Measurements from ENCODE around the gene TEAD1. TPM values are rescaled to one million over a fixed set of nuclear protein-coding genes. Genes with fewer than 3 reads are reported as not detected.

TEAD1 gene
- polyA plus RNA-seq, 1 experiment, result 79.2 TPM

DNA sequence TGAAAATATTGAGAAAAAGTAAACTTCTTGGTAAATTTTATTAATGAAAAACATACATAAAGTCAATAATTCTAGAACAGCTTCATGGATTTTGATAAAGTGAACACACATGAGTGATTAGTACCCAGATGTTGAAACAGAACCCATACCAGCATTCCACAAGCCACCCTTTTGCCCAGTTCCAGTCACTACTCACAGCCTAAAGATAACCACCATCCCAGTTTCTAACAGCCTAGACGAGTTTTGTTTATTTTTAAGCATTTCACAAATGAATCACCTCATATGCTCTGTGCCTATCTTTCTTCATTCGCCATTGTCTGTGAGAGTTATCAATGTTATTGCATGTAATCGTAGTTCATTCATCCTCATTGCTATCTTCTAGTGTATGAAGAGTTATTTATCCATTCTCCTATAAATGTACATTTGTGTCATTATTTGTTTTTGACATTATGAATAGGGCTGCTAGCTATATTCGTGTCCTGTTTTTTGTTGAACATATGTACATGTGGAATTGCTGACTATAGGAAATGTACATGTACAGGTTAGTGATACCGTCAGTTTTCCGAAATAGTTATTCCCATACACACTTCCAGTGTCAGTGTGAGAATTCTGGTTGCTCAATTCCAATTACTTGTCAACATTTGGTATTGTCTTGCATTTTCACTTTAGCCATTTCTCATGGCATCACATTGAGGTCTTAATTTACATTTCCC lies 44.5 kb upstream of the TEAD1 start:
- H3K4me3 ChIP-seq (ENCODE audit: low read depth, low read length), result no peak overlapping the region
- peaks cover 1% of the 10 kb centered on the region; the same call in 1 of the 2 replicates for H3K27me3 ChIP-seq (ENCODE audit: control insufficient read depth, insufficient read depth, low read length)
- POLR2A ChIA-PET, result no interaction called here
- TF ChIP-seq CTCF (IDR thresholded peaks at IDR 0.05; ENCODE audit: insufficient read depth, low read depth, low read length), result no peak
- DNase-seq (ENCODE audit: low read depth), result no peak
- CTCF ChIA-PET, result no interaction called here
- H3K36me3 ChIP-seq (ENCODE audit: control insufficient read depth, insufficient read depth, low read length), result no peaks in the 10 kb centered on the region

DNA sequence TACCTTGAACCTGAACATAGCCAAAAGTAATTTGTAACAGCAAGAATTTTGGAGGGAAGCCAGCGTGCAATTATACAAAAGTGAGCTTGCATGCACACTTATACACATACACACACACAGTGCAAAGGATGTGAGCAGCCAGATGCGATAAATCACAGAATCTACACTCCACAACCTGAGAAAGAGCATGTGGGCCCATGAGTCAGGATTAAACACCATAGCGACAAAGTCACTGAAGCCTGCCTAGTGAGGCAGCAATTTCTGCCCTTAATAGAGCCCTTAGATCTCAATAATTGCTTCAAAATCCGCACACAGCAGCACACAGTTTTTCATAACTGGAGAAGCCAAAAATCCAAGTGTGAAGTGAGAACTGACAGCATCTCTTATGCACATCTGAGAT lies 42.6 kb upstream of the TEAD1 start:
- CTCF ChIA-PET, result no interaction called here
- TF ChIP-seq CTCF (IDR thresholded peaks at IDR 0.05; ENCODE audit: insufficient read depth, low read depth, low read length), result no peak
- POLR2A ChIA-PET, result no interaction called here
- no peaks in the 10 kb centered on the region for H3K36me3 ChIP-seq (ENCODE audit: control insufficient read depth, insufficient read depth, low read length)
- H3K4me3 ChIP-seq (ENCODE audit: low read depth, low read length), result no peak overlapping the region
- H3K27me3 ChIP-seq (ENCODE audit: control insufficient read depth, insufficient read depth, low read length), result peaks cover 1% of the 10 kb centered on the region; the same call in 1 of the 2 replicates
- no peak for DNase-seq (ENCODE audit: low read depth)

DNA sequence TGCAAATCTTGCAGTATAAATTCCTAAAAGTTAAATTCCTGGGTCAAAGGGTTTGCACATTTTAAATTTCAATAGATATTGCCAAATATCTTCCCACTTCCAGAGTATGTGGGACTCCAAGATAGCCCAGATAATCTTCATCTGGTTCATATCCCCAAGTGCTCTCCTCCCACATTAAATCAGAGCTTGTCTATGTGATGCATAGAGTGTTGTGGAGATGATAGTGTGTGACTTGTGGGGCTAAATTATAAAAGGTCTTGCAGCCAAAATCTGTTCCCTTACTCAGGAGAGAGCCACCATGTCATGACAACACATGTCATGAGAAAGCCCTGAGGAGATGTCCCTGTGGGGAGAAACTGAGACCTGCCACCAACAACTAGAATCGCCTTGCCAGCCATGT lies 39.9 kb upstream of the TEAD1 start:
- no peak for DNase-seq (ENCODE audit: low read depth)
- no peak for TF ChIP-seq CTCF (IDR thresholded peaks at IDR 0.05; ENCODE audit: insufficient read depth, low read depth, low read length)
- CTCF ChIA-PET, result interaction anchor here (0.5 to 0.9 kb wide), 2 partner anchors 9 to 58 kb away, joined by 3 read pairs; no protein-coding TSS in a partner anchor
- no peaks in the 10 kb centered on the region for H3K36me3 ChIP-seq (ENCODE audit: control insufficient read depth, insufficient read depth, low read length)
- H3K27me3 ChIP-seq (ENCODE audit: control insufficient read depth, insufficient read depth, low read length), result peaks cover 1% of the 10 kb centered on the region; the same call in 1 of the 2 replicates
- no peak overlapping the region for H3K4me3 ChIP-seq (ENCODE audit: low read depth, low read length)
- POLR2A ChIA-PET, result no interaction called here

- ChIA-PET CTCF (interaction anchor here (0.7 to 1.0 kb wide), 2 partner anchors 8 to 306 kb away, joined by 3 read pairs; no protein-coding TSS in a partner anchor), POLR2A (no interaction called here)
- peaks cover under 1% of the 10 kb centered on the region; the same call in 1 of the 2 replicates for H3K27me3 ChIP-seq (ENCODE audit: control insufficient read depth, insufficient read depth, low read length)
These were observed 37.3 kb upstream of the TEAD1 start for GRCh38 chr11:12636871-12637410.

More at GRCh38 chr11:12636871-12637410, 37.3 kb upstream of the TEAD1 start:
- Histone ChIP-seq H3K4me3 (ENCODE audit: low read depth, low read length) (no peak overlapping the region), H3K36me3 (ENCODE audit: control insufficient read depth, insufficient read depth, low read length) (no peaks in the 10 kb centered on the region)
- no peak for TF ChIP-seq CTCF (IDR thresholded peaks at IDR 0.05; ENCODE audit: insufficient read depth, low read depth, low read length)
- no peak for DNase-seq (ENCODE audit: low read depth)

Data from BJ (cell line).